ENCODE results near the gene SAPCD2.

DNA sequence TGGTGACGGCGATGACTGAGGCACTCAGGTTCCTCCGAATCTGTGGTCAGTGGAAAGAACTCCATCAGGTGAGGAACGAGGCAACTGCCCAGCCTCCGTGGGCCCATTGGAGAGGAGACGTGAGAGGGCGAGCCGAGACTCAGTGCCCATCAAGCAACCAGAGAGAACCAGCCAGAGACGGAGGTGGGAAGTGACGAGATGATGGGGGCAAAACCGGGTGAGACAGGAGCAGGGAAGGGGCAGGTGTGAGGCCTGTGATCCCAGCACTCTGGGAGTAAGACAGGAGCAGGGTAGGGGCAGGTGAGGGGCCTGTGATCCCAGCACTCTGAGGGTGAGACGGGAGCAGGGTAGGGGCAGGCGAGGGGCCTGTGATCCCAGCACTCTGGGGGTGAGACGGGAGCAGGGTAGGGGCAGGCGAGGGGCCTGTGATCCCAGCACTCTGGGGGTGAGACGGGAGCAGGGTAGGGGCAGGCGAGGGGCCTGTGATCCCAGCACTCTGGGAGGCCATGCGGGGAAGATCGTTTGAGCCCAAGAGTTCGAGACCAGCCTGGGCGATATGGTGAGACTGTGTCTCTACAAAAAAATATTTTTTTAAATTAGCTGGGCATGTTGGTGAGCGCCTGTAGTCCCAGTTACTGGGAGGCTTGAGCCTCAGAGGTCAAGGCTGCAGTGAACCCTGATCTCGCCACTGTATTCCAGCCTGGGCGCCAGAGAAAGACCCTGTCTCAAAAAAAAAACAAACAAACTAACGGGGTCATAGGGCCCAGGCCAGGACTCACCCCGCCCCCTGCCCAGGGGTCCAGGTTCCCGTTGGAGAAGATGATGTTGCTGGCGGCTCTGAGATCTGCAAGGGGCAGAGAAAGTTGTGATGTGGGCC is 40.8 kb upstream of the SAPCD2 start:
- TF ChIP-seq, protein P1, sequence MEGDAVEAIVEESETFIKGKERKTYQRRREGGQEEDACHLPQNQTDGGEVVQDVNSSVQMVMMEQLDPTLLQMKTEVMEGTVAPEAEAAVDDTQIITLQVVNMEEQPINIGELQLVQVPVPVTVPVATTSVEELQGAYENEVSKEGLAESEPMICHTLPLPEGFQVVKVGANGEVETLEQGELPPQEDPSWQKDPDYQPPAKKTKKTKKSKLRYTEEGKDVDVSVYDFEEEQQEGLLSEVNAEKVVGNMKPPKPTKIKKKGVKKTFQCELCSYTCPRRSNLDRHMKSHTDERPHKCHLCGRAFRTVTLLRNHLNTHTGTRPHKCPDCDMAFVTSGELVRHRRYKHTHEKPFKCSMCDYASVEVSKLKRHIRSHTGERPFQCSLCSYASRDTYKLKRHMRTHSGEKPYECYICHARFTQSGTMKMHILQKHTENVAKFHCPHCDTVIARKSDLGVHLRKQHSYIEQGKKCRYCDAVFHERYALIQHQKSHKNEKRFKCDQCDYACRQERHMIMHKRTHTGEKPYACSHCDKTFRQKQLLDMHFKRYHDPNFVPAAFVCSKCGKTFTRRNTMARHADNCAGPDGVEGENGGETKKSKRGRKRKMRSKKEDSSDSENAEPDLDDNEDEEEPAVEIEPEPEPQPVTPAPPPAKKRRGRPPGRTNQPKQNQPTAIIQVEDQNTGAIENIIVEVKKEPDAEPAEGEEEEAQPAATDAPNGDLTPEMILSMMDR (conservative IDR thresholded peaks at IDR 0.05; ENCODE audit: low read depth in 2 of 2), result no peak
- TF ChIP-seq POLR2AphosphoS5 (IDR thresholded peaks at IDR 0.05; ENCODE audit: low read depth) (no peak), EZH2 (IDR thresholded peaks at IDR 0.05; ENCODE audit: low read depth, unreplicated experiment) (no peak), JUNB (IDR thresholded peaks at IDR 0.05; ENCODE audit: unreplicated experiment) (no peak), EZH2phosphoT487 (IDR thresholded peaks at IDR 0.05; ENCODE audit: unreplicated experiment) (no peak), CREB1 (CRISPR knock-in tag; IDR thresholded peaks at IDR 0.05; ENCODE audit: low read depth) (no peak)
